HEK293 (cell line): ENCODE data around the gene SLC46A2.

ENCODE experiments used
- BCL6B ChIP-seq: fragments of 450-650 bp; formaldehyde crosslinking; IDR thresholded peaks from 2 replicates; pipeline ENCODE4 v1.5.1; 2017; ENCODE audit warnings: missing biosample characterization, missing genetic modification characterization
- CTCF ChIP-seq: fragments of 450-650 bp; formaldehyde crosslinking; IDR thresholded peaks from 2 replicates; pipeline ENCODE4 v1.5.1; 2016; ENCODE audit warnings: missing biosample characterization, missing genetic modification characterization
- PRDM10 ChIP-seq: fragments of 450-650 bp; formaldehyde crosslinking; IDR thresholded peaks from 2 replicates; pipeline ENCODE4 v1.5.1; 2016; ENCODE audit warnings: missing biosample characterization, missing genetic modification characterization
- TCF7L2 ChIP-seq: IDR thresholded peaks from 2 replicates; pipeline ENCODE4 v1.6.1; 2011; ENCODE audit warnings: low read depth, mild to moderate bottlenecking, inconsistent platforms, low read length, moderate library complexity, borderline replicate concordance
- ZBTB17 ChIP-seq: fragments of 450-650 bp; formaldehyde crosslinking; IDR thresholded peaks from 2 replicates; pipeline ENCODE4 v1.5.1; 2016; ENCODE audit warnings: missing biosample characterization, missing genetic modification characterization
- ZBTB7A ChIP-seq: fragments of 450-650 bp; formaldehyde crosslinking; IDR thresholded peaks from 2 replicates; pipeline ENCODE4 v1.5.1; 2016; ENCODE audit warnings: low read depth, missing biosample characterization, missing genetic modification characterization
- ZNF391 ChIP-seq: fragments of 450-650 bp; formaldehyde crosslinking; IDR thresholded peaks from 2 replicates; pipeline ENCODE4 v1.5.1; 2016; ENCODE audit warnings: low read depth, missing biosample characterization, missing genetic modification characterization, borderline replicate concordance
- ZNF530 ChIP-seq: fragments of 450-650 bp; formaldehyde crosslinking; IDR thresholded peaks from 2 replicates; pipeline ENCODE4 v1.5.1; 2016; ENCODE audit warnings: low read depth, missing biosample characterization, missing genetic modification characterization
- ZNF600 ChIP-seq: fragments of 450-650 bp; formaldehyde crosslinking; IDR thresholded peaks from 2 replicates; pipeline ENCODE4 v1.5.1; 2016; ENCODE audit warnings: missing biosample characterization, missing genetic modification characterization
- ZNF645 ChIP-seq: fragments of 450-650 bp; formaldehyde crosslinking; IDR thresholded peaks from 2 replicates; pipeline ENCODE4; 2016; ENCODE audit warnings: missing biosample characterization, missing genetic modification characterization
- ZNF747 ChIP-seq: fragments of 450-650 bp; formaldehyde crosslinking; IDR thresholded peaks from 2 replicates; pipeline ENCODE4 v1.5.1; 2016; ENCODE audit warnings: missing biosample characterization, missing genetic modification characterization

- TF ChIP-seq ZNF391 (tag by site-specific recombination) (no peak), ZNF600 (tag by site-specific recombination) (no peak), TCF7L2 (no peak), CTCF (tag by site-specific recombination) (no peak), PRDM10 (tag by site-specific recombination) (no peak), ZNF747 (no peak), ZNF530 (tag by site-specific recombination) (no peak), ZNF645 (tag by site-specific recombination) (no peak), ZBTB17 (tag by site-specific recombination) (no peak), ZBTB7A (tag by site-specific recombination) (no peak), BCL6B (tag by site-specific recombination) (no peak)
Observed at GRCh38 chr9:112884101-112884500, 6.6 kb downstream of the SLC46A2 start.
